ENCODE measurements around the gene KIF2C. TPM values are rescaled to one million over a fixed set of nuclear protein-coding genes. Genes with fewer than 3 reads are reported as not detected.
"Not testable (repeated sequence)": the region's sequence is repeated elsewhere in the genome, so short reads cannot be mapped to it uniquely, and the experiment has no call there.

Gene KIF2C
- total RNA-seq, 3 donors from 2014 or later, result 2.7 to 15.0 (median 4.1) TPM

DNA sequence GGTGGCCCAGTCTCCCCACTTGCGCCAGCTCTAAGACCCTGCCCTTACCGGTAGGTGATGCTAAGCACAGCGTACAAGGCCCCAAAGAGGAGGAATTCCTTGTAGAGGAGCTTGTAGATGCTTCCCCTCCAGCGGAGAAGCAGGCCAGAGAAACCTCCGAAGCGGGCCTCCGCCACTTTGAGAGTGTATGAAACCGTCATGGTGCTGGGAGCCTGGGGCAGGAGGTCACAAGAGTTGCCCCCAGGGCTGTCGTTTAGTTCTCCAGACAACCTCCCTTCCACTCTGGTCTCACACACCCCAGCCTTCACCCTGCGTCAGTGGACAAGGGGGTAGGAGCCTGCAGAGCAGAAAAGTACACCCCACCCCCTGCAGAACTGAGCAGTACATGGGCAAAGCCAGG is 47.9 kb downstream of the KIF2C start:
- H3K4me3 ChIP-seq, result no peak overlapping the region
- DNase-seq (no peak), ATAC-seq (no peak)
- intact Hi-C loops (cut with DNase I, micrococcal nuclease), result loop anchor here in 1 of 2 donors (10.0 kb wide), 1 partner anchor 47 kb away; no protein-coding TSS in a partner anchor
- H3K4me1 ChIP-seq (ENCODE audit: low read depth), result peaks cover 16% of the 10 kb centered on the region
- no peaks in the 10 kb centered on the region for H3K9me3 ChIP-seq
- TF ChIP-seq, protein P1, sequence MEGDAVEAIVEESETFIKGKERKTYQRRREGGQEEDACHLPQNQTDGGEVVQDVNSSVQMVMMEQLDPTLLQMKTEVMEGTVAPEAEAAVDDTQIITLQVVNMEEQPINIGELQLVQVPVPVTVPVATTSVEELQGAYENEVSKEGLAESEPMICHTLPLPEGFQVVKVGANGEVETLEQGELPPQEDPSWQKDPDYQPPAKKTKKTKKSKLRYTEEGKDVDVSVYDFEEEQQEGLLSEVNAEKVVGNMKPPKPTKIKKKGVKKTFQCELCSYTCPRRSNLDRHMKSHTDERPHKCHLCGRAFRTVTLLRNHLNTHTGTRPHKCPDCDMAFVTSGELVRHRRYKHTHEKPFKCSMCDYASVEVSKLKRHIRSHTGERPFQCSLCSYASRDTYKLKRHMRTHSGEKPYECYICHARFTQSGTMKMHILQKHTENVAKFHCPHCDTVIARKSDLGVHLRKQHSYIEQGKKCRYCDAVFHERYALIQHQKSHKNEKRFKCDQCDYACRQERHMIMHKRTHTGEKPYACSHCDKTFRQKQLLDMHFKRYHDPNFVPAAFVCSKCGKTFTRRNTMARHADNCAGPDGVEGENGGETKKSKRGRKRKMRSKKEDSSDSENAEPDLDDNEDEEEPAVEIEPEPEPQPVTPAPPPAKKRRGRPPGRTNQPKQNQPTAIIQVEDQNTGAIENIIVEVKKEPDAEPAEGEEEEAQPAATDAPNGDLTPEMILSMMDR (IDR thresholded peaks at IDR 0.05), result no peak
- no peaks in the 10 kb centered on the region for H3K36me3 ChIP-seq (ENCODE audit: low read depth)

DNA sequence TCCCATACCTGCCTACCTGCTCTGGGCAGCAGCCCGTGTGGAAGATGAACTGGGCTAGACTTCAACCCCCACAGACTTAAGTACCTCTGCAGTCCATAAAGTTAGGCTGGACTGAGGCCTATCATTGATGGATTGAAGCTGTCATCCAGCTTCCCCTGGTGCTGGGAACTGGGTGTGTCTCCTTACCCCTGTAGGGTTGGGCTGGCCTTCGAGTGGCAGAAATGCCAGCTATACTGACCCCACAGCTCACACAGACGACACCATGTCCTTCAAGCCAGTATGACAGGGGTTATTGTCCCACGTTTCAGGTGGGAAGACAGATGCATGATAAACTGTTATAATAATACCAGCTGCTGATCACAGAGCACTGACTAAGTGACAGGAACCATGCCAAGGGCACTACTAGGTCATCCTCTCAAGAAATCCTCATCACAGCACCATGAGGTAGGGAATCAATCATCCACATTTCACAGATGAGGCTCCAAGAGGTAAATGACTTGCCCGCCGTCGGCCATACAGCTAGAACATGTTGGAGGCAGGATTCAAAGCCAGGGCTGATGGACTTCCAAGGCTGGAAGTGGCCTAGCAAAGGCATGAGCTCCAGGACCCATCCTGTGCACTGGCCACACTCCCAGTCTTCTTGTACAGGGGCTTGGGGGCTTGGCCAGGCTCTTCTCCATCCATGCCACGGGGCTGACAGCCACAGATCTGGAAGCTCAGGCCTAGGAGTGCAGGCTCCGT is 48.7 kb downstream of the KIF2C start, which contains the start of gene BEST4:
Gene BEST4 (minus strand): TSS at position 51 of the 741 bp plus-strand sequence. CDS start 465 bp downstream, outside the sequence.
- ATAC-seq (no peak), DNase-seq (no peak)
- TF ChIP-seq, protein P1 (IDR thresholded peaks at IDR 0.05), result no peak
- intact Hi-C loops (cut with DNase I, micrococcal nuclease), result loop anchor here in 1 of 2 donors (10.0 kb wide), 1 partner anchor 47 kb away; no protein-coding TSS in a partner anchor
- H3K9me3 ChIP-seq, result no peaks in the 10 kb centered on the region
- H3K4me3 ChIP-seq, result no peak within 1 kb of the TSS
- no peaks in the 10 kb centered on the region for H3K36me3 ChIP-seq (ENCODE audit: low read depth)
- H3K4me1 ChIP-seq (ENCODE audit: low read depth), result peaks cover 16% of the 10 kb centered on the region

DNA sequence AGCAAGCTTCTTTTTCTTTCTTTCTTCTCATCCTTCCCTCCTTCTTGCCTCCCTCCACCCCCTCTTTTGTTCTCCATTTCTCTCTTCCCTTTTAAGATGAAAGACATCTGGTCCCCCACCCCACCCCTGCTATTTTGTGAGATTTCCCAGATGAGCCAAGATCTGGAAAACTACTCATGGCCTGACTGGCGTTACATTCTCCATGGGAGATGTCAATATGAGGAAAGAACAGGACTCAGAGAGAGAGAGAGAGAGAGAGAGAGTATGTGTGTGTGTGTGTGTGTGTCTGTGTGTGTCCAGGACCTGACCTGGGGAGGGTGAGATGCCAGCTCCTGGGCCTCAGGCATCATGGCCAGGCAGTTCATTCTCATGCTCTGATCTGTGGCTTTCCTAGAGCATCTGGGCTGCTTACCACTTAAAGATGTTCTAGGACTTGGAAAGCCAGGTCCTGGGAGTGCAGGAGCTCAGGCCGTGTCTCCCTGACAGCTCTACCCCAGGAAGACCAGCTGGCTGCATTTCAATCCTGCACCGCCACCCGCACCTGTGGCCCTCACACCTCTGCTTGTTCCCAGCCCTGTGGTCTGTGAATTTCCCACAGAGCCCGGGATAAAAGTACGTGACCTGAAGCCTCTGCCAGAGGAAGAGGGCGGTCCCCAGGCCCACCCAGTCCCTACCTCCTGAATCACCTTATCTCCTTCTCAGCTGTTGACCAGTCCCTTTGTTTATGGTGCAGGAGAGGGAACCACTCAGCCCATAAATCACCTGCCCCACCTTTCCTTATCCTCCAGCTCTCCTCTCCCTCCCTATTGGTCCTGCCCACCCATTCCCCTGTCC is 51.5 kb downstream of the KIF2C start:
- Histone ChIP-seq H3K4me1 (ENCODE audit: low read depth) (peaks cover 4% of the 10 kb centered on the region), H3K9me3 (no peaks in the 10 kb centered on the region), H3K36me3 (ENCODE audit: low read depth) (no peaks in the 10 kb centered on the region), H3K4me3 (no peak overlapping the region)
- TF ChIP-seq, protein P1 (IDR thresholded peaks at IDR 0.05), result no peak
- ATAC-seq (peak; percentile 81), DNase-seq (peak in 2 of 3 donors; percentile 45 to 52)
- intact Hi-C loops (cut with DNase I, micrococcal nuclease), result loop anchor here in 1 of 2 donors (5.0 to 10.0 kb wide), 2 partner anchors 46 to 224 kb away; partner anchors contain the start of genes HECTD3 and UROD

DNA sequence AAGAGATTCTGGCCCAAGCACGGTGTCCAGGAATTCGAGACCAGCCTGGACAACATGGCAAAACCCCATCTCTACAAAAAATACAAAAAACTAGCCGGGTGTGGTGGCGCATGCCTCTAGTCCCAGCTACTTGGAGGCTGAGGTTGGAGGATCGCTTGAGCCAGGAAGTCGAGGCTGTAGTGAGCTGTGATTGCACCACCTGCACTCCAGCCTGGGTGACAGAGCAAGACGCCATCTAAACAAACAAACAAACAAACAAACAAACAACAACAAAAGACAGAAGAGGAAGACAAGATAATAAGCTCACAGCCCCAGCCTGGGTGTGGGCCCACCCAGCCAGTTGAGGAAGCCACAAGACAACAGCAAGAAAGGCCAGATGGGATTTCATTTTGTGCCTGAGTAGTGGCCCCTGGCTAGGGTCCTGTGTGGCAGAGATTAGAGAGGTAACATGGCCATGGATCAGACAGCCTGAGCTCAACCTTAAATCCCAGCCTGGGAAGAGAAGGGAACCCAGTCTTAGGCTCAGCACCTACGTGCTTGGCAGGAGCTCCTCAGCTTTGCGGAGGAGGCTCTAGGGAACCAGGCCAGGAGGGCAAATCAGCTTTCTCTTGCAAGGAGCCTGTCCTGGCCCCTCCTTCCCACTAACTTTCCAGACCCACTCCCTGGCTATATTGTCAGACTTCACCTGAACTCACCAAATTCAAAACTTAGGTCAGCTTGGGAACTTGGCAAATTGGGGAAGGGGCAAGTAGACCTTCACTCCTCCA is 53.3 kb downstream of the KIF2C start:
- H3K9me3 ChIP-seq, result no peaks in the 10 kb centered on the region
- TF ChIP-seq, protein P1 (IDR thresholded peaks at IDR 0.05), result no peak
- H3K4me3 ChIP-seq, result no peak overlapping the region
- no peaks in the 10 kb centered on the region for H3K36me3 ChIP-seq (ENCODE audit: low read depth)
- no peaks in the 10 kb centered on the region for H3K4me1 ChIP-seq (ENCODE audit: low read depth)
- peak in 1 of 3 donors; percentile 19 for DNase-seq
- no peak for ATAC-seq
- intact Hi-C loops (cut with DNase I, micrococcal nuclease), result loop anchor here in 1 of 2 donors (5.0 to 10.0 kb wide), 2 partner anchors 44 to 222 kb away; partner anchors contain the start of genes HECTD3 and UROD

DNA sequence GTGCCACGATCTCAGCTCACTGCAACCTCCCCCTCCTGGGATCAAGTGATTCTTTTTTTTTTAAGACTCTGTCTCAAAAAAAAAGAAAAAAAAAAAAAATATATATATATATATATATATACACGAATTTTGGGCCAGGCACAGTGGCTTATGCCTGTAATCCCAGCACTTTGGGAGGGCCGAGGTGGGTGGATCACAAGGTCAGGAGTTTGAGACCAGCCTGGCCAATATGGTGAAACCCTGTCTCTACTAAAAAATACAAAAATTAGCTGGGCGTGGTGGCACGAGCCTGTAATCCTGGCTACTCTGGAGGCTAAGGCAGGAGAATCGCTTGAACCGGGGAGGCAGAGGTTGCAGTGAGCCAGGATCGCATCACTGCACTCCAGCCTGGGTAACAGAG is 58.2 kb downstream of the KIF2C start:
- H3K36me3 ChIP-seq (ENCODE audit: low read depth); H3K4me3 ChIP-seq; ATAC-seq; H3K9me3 ChIP-seq: not testable (repeated sequence)
- intact Hi-C loops (cut with DNase I, micrococcal nuclease), result loop anchor here in 1 of 2 donors (10.0 kb wide), 1 partner anchor 217 kb away; the partner anchor contains the start of genes HECTD3 and UROD
- DNase-seq, result peak in 1 of 3 donors; percentile 44
- peaks cover 11% of the 10 kb centered on the region for H3K4me1 ChIP-seq (ENCODE audit: low read depth)
